HCT116 (cell line): Measurements from ENCODE around the gene FBXL4.

Source experiments
- CTCF ChIP-seq, 3 experiments: fragments of 200-600 bp in 1 of 3; sonication (generic) in 1 of 3; IDR thresholded peaks in 2 of 3; conservative IDR thresholded peaks in 1 of 3; 2 replicates each; pipeline ENCODE4 v1.5.1; 2012 to 2017; ENCODE audit warnings: low read depth in 2 of 3, low read length in 2 of 3, antibody characterized with exemption in 1 of 3, borderline replicate concordance in 1 of 3, control low read depth in 1 of 3, mild to moderate bottlenecking in 1 of 3, mixed read lengths in 1 of 3, mixed run types in 1 of 3, moderate library complexity in 1 of 3; ENCODE audit not compliant: insufficient read depth in 1 of 3
- ELF1 ChIP-seq: IDR thresholded peaks from 2 replicates; pipeline ENCODE4 v1.6.1; 2012; ENCODE audit warnings: low read depth, borderline replicate concordance
- SIN3A ChIP-seq: IDR thresholded peaks from 2 replicates; pipeline ENCODE4 v1.6.1; 2012; ENCODE audit warnings: low read depth

- TF ChIP-seq SIN3A: no peak
- no peak for TF ChIP-seq CTCF (IDR thresholded peaks at IDR 0.05 in 2 of 3, conservative IDR thresholded peaks at IDR 0.05 in 1 of 3; ENCODE audit: borderline replicate concordance in 1 of 3, insufficient read depth in 1 of 3, low read depth in 2 of 3, low read length in 2 of 3)
- TF ChIP-seq ELF1: no peak
Measured at GRCh38 chr6:98824162-98824901, 123.4 kb downstream of the FBXL4 start.
